Stimulated activated CD8-positive, alpha-beta memory T cell treated with anti-CD3 and anti-CD28 coated beads, Interleukin-15, amount 100 ng/mL, for 24 hours (primary cell): ENCODE data around the gene HDLBP.

Source experiments
- DNase-seq: peaks from one replicate; pipeline ENCODE4 v3.0.0-alpha.2; 2020; ENCODE audit warnings: low read depth

Gene HDLBP

DNA sequence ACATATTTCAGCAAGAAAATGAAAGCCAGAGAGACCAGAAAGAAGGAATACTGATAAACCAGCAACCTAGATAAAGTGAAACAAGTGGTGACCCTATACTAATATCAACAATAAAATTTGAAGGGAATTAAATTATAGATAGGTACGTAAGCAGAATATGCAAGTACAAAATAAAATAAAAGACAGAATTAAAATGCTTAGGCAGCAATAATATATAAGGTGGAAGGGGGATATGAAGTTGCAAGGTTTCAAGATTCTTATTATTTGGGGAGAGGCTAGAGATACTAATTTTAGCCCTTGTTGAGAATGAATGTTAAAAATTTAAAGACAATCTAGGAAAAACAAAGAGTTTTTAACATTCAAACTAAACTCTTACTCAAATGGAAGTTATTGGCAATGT, 39.6 kb downstream of the HDLBP start:
- no peak for DNase-seq

DNA sequence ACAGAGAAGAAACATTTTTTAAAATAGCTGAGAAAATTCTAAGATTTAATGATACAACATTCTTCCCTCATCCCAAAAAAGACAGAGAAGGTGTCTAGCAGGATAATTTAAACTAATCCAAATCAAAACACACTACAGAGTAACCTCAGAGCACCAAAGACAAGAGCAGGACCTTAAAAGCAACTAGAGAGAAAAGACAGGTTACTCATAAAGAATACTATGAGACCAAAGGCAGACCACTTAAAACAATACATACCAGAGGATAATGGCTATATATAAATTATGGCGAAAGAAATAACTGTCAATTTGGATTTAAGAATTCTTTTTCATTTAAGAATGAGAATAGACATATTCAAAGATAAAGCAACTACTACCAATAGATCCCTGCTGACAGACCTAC, 40.0 kb downstream of the HDLBP start:
- no peak for DNase-seq

DNA sequence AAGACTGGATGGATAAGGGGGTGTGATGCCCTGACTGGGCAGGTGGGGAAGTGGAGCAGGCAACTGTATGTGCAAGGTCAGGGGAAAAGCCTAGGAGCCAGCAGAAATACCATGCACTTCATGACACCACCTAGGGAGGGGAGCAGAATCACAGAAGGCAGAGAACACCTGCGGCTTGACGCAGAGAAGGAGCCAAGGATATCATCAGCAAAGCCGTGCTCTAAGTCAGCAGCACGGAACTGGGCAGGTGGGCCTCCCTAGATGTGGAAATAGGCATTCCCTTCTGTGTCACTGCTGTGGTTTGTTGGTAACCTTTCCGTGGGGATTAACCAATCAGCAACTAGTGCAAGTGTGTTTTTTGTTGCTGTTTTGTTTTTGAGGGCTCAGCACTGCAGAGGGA, 41.3 kb downstream of the HDLBP start:
- DNase-seq, result no peak

DNA sequence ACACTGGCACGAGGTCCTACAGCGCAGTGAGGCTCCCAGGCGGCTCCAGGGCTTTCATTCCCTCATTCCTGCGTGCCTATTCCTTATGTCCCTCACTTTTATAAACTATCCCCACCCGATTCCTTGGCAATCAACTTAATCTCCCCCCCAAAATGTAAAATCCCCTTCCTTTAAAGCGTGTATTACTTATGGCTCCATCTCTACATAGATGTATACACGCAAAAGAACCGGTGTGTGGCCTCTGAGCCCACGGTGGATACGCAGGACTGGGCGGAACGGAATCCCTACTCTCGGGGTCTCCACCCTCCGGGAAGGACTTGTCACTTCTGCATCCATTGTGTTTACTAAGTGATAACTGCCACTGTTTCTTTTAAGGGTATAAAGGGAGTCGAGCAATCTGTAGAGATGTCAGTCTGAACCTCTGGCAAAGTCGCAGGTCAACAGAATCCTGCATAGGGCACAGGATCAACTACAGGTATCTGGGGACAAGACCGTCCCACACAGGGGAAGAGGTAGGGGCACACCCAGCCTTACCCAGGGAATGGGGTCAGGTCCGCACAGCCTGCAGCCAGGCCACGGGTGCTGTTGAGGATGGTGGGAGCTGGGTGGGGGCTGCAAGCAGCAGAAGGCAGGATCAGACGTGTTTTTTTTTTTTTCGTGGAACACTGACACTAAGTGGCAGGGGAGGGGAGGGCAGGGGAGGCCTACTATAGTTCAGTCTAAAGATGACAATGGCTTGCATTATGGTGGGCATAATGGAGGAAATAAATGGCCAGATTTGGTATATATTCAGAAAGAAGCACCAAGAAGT, 42.1 kb downstream of the HDLBP start:
- no peak for DNase-seq

DNA sequence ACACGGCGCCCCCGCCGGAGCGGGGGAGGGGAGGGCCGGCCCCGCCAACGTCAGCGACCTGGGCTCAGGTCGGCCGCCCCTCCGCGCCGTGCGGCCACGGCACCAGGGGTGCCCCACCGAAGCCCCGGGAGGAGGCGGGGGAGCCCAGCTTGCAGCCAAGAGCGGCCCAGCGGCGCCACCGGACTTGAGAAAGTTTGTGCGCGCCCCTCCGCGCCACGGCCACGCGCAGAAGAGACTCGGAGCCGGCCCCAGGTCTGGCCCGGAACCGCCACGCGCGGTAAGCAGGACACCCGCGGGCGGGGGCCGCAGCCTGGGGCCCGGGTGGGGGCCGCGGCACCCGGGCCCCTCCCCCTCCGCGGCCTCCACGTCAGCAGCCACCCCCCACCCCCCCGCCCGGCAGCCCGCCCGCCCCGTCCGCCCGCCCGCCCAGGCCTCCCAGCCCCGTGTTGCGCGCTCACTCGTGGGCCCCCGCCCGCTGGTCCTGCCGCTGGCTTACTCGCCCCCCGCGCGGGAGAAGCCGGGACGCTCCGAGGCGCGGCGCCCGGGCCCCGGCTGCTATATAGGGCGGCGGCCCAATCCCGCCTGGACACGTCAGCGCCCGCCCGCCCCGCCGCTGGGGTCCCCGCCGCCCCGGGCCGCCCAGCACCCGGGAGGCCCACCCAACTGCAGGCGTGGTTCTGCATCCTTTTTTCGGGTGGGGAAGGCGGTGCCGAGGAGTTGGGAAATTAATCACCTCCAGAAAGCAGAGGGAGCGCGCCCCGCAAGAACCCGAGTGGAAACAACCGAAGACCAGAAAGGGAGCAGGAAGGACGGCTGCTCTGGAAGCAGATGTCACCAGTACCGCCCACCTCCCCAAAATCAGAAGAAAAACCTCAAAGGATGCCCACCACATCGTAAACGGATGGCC, 42.9 kb downstream of the HDLBP start:
- peak; percentile 35 for DNase-seq

DNA sequence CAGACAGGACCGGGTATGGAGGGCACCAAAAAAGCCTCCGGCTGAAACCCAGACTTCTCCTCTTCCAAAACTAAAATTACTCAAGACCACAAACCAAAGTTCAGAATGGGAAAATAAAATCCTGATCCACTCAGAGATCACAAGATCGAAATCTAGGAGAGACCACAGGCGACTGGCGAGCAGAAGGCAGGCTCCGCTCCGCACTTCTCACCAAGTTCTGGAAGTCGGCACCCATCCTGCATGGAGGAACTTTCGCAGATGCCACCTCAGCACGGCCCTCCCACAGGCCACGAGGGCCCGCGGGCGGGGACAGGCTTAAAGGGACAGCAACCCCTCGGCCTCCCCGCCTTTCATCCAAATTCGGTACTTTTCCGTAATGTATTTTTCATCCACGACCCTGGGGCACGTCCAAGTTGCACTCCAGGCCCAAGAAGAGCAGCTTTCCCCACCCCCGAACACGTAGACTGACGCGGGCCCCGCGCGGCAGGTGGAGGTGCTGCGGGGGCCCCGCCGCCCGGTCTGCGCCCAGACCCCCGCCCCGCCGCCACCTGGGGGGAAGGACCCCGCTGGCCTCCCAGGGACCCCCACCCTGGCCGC, 43.7 kb downstream of the HDLBP start:
- peak; percentile 22 for DNase-seq

DNA sequence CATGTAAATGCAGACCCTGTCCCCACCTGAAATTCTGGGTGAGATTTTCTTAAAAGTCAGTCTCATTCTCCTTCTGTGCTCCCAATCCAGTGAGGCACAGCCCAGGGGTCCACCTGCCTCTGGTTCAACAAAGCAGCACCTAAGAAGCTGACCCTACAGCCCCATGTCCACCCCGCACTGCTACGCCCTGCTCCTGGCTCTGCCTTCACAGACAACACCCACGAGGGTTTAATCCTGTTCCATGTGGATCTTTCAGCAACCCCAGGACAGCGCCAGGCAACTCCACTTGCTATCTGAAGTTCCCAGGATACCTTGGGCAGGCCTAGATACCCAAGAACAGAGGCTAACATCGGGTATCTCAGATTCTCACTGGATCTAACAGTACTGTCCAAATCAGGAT, 44.9 kb downstream of the HDLBP start:
- no peak for DNase-seq

DNA sequence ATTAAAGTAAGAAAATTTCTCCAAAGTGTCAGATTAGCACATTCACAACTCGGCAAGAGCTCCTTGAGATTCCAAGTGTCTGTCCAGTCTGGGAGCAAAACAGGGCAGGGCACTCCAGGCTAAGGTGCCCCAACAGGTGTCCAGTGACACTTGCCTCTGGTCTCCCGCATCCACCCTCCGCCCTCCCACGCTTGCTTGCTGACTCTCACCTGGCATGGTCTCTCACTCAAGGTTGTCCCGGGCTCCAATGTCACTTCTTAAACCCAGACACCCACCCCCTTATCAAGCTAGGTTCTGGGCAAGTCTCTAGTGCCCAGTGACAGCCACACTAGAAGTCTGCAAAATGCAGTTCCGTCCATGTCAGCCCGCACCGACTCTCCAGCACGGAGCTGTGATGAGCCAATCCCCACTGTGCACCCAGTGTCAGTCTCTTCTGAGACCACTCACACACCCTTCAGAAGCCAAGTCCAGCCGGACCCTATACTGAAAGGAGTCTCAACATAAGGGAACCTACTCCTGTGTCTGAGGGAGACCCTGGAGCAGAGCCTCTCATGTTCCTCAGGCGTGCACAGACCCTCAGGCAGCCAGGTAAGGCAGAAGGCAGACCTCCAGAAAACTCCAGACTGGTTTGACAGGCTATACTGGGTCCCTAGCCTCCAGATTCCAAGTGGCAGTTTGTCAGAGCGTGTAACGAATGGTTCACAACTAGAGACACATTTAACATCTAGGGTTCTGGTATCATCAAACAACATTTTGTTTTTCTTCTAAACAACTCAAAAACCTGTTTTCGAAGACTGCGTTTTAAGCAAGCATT, 45.6 kb downstream of the HDLBP start:
- no peak for DNase-seq

DNA sequence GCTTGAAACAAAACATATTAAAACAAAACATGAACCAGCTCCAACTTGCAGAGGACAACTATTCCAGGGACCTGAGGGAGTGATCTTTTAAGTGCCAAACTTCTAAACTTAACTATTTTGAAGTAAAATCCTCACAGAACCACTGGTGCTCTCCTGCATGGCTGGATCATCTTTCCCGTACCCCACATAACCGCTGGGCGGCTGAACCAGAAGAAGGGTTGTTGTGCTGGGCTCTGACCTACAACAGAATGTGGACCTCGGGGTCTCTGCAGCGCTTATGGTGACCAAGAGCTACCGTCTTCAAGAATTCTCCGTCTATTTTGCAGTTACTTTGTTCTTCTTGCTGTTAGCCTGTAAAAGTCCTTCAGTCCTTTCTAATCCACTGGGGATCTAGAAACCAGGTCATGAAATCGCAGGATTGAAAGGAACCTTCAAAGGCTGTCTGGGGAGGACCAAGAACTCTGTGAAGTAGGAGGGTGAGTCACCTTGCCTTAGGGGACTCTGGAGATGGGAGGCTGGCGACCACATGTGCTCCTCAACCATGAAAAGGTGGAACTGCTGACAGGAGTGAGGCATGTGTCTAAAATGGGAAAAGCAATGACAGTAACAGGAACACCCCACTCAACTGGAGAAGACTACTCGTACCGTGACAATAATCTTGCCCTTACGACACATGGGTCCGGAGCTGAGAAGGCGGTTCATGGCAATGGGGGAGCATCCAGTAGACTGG, 46.6 kb downstream of the HDLBP start:
- no peak for DNase-seq

DNA sequence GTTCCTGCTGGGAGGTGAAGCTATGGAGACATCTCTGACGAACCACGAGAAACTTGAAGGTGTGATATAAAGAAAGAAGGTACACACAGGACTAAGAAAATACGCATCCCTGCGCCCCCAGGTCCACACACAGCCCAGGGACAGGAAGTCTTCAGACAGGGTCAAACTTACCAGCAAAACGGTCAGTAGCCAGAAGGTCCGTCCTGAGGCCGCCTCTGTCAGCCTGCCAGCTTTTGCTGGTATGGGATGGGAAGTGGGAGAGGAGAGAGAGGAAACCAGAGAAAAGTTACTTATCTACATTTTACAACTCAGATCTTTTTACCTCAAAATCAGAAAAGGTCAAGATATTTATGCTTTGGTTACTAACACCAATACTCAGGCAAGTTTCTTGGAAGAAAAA, 47.2 kb downstream of the HDLBP start:
- DNase-seq, result no peak

DNA sequence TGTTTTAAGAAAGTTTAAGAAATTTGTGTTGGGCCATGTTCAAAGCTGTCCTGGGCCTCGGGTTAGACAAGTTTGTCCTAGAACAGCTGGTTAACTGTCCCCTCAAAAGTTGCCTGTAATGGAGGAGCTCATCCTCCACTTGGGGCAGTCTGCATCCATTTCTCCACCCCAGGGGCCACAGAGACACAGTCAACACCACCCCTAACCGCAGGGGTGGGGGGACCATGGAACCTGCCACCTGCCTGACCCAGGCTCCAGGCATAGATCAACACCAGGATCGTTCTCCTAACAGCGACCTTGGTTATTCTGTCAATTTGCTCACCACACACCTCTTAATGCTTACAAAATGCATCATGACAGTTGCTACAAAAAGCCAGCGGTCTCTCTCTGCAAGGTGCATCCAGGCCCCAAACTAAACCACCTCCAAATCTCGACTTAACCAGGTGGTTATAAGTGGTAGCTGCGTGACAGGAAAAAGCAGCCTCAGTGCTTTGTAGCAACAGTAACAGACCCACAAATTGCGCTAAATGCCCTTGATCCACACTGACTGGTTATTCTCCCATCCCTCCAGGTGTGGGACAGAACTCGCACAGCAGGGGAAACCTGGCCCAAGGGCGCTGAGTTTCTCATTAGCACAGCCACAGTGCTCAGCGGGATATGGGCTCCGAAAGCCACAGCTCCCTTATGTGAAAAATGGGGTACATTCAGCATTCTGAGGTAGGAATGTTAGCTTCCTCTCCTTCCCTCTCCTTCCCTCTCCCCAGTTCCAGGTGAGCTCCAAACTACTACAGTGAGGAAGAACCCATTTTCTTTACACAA, 48.0 kb downstream of the HDLBP start:
- DNase-seq, result no peak

DNA sequence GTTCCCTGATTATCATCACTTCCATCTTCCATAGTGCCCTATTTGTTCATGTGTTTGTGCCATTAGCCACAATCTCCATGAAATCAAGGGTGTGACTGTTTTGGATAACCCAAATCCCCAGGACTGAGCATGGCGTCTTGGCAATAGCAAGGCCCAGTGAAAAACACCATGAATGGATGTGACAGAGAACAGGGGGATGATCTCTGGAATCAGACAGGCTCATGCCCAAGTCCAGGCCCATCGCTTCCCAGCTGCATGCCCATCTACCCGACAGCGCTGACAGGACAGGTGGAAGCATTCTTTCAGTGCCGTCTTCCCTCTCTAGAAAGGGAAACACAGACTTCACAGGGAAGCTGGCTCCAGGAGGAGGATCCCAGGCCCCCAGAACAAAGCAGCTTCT, 50.0 kb downstream of the HDLBP start:
- DNase-seq, result no peak

DNA sequence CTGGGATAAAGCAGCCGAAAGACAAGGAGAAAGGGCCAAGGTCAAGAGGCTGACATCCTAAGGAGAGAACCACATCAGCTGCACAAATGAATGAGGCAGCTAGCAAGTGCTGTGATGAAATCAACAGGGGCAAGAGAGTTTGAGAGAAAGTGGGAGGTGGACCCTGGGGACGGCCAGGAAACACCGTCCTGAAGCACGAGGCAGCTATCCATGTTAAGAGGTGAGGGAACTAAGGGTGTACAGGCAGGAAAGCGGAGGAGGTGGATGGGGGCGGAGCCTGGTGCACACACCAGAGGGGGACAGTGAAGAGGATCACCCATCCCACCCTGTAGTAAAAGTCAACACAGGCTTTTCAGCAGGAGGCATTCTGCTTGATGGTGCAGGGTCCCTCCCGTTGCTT, 52.4 kb downstream of the HDLBP start:
- DNase-seq, result no peak

DNA sequence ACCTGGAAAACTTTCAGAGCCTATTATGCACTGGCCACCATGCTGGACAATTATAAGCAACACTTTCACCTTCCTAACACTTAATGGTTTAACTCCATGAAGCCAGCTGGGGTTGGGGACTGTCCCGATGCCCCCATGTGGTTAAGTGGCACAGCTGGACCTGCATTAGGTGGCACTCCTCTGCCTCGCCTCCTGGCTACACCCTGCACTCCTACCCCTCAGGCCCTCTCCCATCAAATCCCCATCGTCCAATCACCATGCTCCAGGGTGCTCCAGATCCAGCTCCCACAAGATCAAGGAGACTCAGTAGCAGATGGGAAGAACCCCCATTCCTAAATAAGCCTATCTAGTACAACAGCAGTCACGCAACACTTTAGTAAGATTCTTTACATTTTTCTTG, 53.8 kb downstream of the HDLBP start:
- no peak for DNase-seq

DNA sequence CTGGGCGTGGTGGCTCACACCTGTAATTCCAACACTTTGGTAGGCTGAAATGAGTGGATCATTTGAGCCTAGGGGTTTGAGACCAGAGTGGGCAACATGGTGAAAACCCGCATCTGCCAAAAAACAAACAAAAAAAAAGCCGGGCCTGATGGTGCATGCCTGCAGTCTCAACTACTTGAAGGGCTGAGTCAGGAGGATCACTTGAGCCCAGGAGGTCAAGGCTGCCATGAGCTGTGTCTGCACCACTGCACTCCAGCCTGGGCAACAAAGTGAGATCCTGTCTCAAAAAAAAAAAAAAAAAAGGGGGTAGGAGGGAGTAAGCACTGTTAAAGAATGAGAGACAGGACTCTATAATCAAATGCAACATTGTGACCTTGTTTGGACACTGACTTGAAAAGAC, 54.6 kb downstream of the HDLBP start:
- no peak for DNase-seq

DNA sequence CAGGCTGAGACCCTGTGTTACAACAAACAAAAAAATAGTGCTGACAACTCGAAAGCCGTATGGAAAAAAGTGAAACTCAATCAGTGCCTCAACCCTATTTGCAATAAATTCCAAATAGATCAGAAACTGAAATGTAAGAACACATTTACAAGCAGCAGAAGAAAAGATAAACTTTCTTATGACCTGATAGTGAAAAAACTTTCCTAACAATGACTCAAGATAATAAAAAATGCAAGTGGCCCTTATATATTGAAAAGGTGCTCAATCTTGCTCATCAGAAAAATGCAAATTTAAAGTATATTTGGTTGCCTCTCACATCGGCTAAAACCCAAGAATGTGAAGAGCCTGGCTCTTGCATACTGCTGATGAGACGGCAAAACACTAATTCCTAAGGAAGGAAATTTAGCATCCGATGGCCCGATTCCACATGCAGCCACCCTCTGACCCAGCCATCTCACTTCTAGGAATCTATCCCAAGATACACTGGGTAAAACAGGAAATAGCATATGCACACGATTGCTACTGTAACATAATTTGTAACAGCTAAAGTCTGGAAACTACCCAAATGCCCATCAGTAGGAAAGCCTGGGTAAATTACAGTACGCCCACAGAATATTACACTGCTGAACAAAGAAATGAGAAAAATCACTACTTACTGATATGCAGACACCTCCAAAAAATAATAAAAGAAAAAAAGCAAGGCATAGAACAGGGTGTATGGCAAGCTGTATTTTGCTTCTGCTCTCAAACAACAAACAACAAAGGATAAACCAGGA, 56.8 kb downstream of the HDLBP start:
- no peak for DNase-seq

DNA sequence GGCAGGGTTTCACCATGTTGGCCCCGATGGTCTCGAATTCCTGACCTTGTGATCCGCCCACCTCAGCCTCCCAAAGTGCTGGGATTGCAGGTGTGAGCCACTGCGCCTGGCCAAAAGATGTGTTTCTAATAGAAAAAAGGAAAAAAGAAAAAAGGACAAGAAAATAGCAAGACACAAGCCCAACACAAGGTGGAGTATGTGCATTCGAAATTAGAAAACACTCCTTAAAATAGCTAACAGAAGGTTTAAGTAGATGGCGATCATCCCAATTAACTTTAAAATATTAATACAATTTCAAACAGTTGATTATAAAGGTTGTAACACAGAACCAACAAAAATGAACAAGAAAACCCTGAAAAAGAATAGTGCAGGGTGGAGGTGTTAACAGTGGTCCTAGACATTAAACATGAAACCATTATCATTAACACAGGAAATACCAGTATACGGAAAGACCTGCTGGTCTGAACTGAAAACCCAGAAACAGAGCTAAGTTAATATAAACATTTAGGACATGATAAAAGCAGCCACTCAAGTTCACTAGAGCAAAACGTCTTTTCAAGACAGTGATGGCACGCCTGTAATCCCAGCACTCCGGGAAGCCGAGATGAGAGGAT, 57.9 kb downstream of the HDLBP start:
- DNase-seq, result no peak

DNA sequence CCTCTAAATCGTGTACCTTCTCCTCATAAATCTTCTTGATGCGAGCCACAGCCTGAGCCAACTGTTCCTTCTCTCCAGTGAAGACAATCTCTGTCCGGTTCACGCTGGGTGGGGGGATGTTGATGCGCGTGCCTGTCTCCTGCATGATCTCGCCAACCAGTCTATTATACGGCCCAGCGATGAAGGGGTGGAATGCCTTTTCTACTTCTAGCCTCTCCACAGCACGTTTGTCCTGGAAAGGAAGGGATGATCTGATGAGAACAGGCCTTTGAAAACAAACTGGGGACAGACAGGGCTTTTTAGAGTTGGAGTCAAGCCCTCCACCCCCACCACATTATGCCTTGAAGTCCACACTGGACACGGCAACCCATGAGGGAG, 59.3 kb downstream of the HDLBP start:
- no peak for DNase-seq

DNA sequence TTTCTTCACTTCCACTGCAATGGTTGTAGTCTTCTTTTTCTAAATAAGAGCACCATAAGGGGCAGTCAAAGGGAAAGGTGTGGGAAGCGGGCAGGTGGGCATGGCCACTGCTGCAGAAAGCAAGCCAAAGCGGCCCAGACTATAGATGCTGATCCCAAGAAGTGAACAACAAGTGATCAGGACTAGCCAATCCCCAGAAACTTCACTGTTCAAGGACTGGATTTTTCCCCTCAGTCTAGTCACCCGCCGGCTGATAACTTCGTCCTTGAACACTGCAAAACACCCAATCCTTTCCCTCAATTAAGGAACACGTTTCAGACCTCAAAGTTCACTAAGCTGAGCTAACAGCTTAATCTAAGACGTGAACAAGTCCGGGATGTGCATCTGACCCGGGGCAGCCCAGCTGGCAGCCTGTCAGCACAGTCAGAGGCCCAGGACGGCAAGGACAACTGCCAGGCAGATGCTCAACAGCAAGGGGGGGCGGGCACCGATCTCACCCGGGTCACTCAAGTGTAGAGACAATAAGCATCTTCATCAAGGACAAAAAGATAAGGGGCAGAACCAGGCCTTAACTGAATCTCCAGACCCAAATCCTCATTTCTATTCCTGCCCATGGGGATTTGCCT, 59.8 kb downstream of the HDLBP start:
- no peak for DNase-seq
